ENCODE measurements around the gene RNF4. TPM values are rescaled to one million over a fixed set of nuclear protein-coding genes. Genes with fewer than 3 reads are reported as not detected.
A peak's percentile ranks its signal among the peaks of the same experiment; 100 is the strongest.

Gene RNF4
- total RNA-seq, 1 experiment from 2014 or later, result 92.0 TPM

DNA sequence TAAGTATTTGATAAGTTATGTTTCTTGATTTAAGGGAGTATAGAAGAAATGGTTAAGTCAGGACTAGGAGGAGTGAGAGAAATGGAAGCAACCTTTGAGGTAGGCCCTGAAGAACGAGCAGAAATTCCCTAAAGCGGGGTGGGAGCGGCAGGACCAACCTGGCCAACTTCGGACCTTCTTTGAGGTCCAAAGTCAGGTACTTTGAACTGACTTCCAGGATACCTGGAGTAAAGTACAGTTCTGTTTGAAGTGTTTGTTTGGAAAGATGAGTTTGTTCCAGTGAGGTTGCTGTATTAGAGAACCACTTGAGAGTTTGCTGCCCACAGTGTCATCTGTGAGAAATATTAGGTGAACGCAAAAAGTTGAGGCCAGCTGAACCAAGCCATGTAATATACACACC, 11.7 kb downstream of the RNF4 start:
- no peak overlapping the region for H3K18ac ChIP-seq (ENCODE audit: insufficient read length, low read depth, low read length)

More for the DNA sequence above, 11.7 kb downstream of the RNF4 start:
- Histone ChIP-seq H3K79me1 (ENCODE audit: insufficient read depth, low read depth, low read length, poor library complexity, severe bottlenecking) (no peaks in the 10 kb centered on the region), H3K9ac (ENCODE audit: extremely low read depth, insufficient read length, low read length) (no peak overlapping the region), H3K23me2 (ENCODE audit: insufficient read length, low read depth, low read length, poor library complexity, severe bottlenecking) (no peaks in the 10 kb centered on the region), H3T11ph (ENCODE audit: low read length) (no peak overlapping the region), H4K91ac (ENCODE audit: insufficient read length, low read depth, low read length) (no peak overlapping the region), H4K8ac (replicated peaks; ENCODE audit: insufficient read length, low read depth, low read length) (no peak overlapping the region), H3K9me3 (ENCODE audit: control insufficient read depth, low read depth, low read length) (no peaks in the 10 kb centered on the region), H3K4ac (ENCODE audit: low read depth, low read length) (no peak overlapping the region), H2BK20ac (ENCODE audit: low read depth, low read length, poor library complexity, severe bottlenecking) (no peak overlapping the region), H3K56ac (ENCODE audit: insufficient read length, low read depth, low read length) (no peak overlapping the region), H2AFZ (ENCODE audit: low read length) (no peak overlapping the region), H3K4me1 (ENCODE audit: insufficient read depth, low read length) (peaks cover 3% of the 10 kb centered on the region; the same call in 1 of the 2 replicates), H3K27me3 (ENCODE audit: insufficient read depth, low read length) (no peaks in the 10 kb centered on the region), H3K23ac (ENCODE audit: insufficient read length, low read depth, low read length) (no peak overlapping the region), H3K4me2 (ENCODE audit: insufficient read depth, insufficient read length, low read length) (no peak overlapping the region), H3K14ac (ENCODE audit: insufficient read depth, low read length) (no peak overlapping the region), H2AK5ac (ENCODE audit: insufficient read length, low read length) (no peak overlapping the region), H2BK5ac (ENCODE audit: insufficient read length, low read length) (no peak overlapping the region), H4K20me1 (ENCODE audit: control insufficient read depth, insufficient read depth, insufficient read length) (peaks cover 6% of the 10 kb centered on the region), H3K27ac (ENCODE audit: insufficient read length, low read depth, low read length) (no peak overlapping the region), H2BK12ac (ENCODE audit: insufficient read length, low read depth, low read length) (no peak overlapping the region), H2BK15ac (ENCODE audit: low read depth, low read length) (no peak overlapping the region), H3K79me2 (ENCODE audit: insufficient read depth, low read length) (peaks cover 95% of the 10 kb centered on the region), H4K5ac (ENCODE audit: insufficient read length, low read depth, low read length) (no peak overlapping the region), H2BK120ac (ENCODE audit: low read depth, low read length, poor library complexity, severe bottlenecking) (no peak overlapping the region)
- Mint-ChIP-seq H3K27me3 (ENCODE audit: low read depth) (no peaks in the 10 kb centered on the region), H3K4me1 (peaks cover 77 to 84% of the 10 kb centered on the region in 2 experiments), H3K27ac (peak overlapping the region in 1 of 3 experiments; percentile 63; a peak in 3 of 7 replicates), H3K9me3 (no peaks in the 10 kb centered on the region), H3K4me3 (no peak overlapping the region), H3K36me3 (ENCODE audit: insufficient read depth in 1 of 3, low read depth in 3 of 3) (peaks cover 6 to 17% (median 14%) of the 10 kb centered on the region in 3 experiments)
- TF ChIP-seq, protein P1, sequence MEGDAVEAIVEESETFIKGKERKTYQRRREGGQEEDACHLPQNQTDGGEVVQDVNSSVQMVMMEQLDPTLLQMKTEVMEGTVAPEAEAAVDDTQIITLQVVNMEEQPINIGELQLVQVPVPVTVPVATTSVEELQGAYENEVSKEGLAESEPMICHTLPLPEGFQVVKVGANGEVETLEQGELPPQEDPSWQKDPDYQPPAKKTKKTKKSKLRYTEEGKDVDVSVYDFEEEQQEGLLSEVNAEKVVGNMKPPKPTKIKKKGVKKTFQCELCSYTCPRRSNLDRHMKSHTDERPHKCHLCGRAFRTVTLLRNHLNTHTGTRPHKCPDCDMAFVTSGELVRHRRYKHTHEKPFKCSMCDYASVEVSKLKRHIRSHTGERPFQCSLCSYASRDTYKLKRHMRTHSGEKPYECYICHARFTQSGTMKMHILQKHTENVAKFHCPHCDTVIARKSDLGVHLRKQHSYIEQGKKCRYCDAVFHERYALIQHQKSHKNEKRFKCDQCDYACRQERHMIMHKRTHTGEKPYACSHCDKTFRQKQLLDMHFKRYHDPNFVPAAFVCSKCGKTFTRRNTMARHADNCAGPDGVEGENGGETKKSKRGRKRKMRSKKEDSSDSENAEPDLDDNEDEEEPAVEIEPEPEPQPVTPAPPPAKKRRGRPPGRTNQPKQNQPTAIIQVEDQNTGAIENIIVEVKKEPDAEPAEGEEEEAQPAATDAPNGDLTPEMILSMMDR (conservative IDR thresholded peaks at IDR 0.05), result no peak
- DNase-seq, result no peak
- no CpG with 5 or more reads among the region's 5 CpGs for WGBS (ENCODE audit: extremely low coverage, insufficient read length, low lambda C conversion rate)
